Activated CD8-positive, alpha-beta memory T cell treated with anti-CD3 and anti-CD28 coated beads for 36 hours (primary cell): ENCODE measurements around the gene CPTP. TPM values are rescaled to one million over a fixed set of nuclear protein-coding genes. Genes with fewer than 3 reads are reported as not detected.

ENCODE experiments used
- CTCF ChIA-PET: fragments of 350-600 bp; sonication (Branson Sonifier 250); formaldehyde crosslinking; loops from one replicate; lab custom pipeline; 2021; ENCODE audit warnings: antibody characterized with exemption; lab: Charles Lee
- POLR2A ChIA-PET: fragments of 350-600 bp; sonication (Branson Sonifier 250); formaldehyde crosslinking; loops from one replicate; lab custom pipeline; 2021; ENCODE audit warnings: antibody characterized with exemption; lab: Charles Lee
- total RNA-seq, 2 experiments: library from RNA; stranded (reverse); gene quantifications; one replicate each; pipeline ENCODE4 v1.2.3, GENCODE V29; 2021

CPTP gene
- total RNA-seq, 2 experiments from 2014 or later = 15.6 to 16.0 TPM

- ChIA-PET POLR2A (interaction anchor here (0.6 kb wide), 1 partner anchor 140 kb away, joined by 3 read pairs; no protein-coding TSS in a partner anchor), CTCF (interaction anchor here (1.1 to 1.8 kb wide), 3 partner anchors 19 to 351 kb away, joined by 4 to 5 read pairs (median 5); partner anchors contain the start of gene AURKAIP1)
Observed at GRCh38 chr1:1352786-1353388, 28.3 kb downstream of the CPTP start.

GRCh38 chr1:1353389-1354151 lies 29.0 kb downstream of the CPTP start:
- ChIA-PET CTCF (interaction anchor here (1.1 kb wide), 1 partner anchor 18 kb away, joined by 4 read pairs; no protein-coding TSS in a partner anchor), POLR2A (interaction anchor here (0.5 to 0.9 kb wide), 4 partner anchors 18 to 139 kb away, joined by 3 read pairs; no protein-coding TSS in a partner anchor)

DNA sequence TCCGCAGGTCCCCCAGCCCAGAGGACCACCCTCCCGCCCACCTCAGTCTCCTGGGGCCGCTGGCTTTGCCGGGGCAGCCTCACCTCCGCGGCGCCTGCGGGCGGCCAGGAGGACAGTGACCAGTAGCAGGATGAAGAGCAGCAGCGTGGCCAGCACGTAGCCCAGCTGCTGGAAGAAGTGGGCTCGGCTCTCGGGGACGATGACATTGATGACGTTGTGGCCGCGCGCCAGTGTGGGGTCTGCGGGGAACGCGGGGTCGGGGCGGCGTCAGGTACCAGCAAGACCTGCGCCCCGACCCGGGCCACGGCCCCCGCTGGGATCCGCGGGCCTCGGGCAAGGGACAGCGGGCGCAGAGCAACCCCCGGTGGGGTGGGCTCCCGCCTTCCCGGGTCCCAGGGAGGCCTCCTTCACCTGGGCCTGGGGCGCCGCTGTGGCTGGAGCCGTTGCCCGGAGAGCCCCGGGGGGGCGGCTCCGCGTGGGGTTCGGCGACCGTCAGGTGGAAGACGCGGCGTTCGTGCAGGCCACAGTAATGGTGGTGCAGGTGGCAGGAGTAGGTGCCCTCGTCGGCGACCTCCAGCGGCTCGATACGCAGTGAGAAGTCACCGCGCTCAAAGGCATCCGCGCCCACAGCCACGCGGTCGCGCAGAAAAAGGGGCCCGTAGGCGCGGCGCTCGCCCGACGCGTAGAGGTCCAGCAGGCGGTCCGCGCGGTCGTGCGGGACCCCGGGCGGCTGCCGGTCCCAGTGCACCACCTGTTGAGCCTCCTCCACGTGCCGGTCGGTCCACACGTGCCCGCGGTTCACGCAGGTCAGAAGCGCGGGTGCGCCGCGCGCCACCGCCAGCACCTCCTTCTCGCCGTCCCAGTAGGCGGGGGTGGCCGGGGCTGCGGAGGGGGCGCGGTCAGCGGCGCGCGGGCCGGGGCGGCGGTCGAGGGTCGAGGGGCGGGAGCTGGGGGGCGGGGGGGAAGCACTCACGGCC lies 30.0 kb downstream of the CPTP start:
- CTCF ChIA-PET = interaction anchor here (0.6 to 1.2 kb wide), 3 partner anchors 16 to 168 kb away, joined by 3 read pairs; no protein-coding TSS in a partner anchor
- POLR2A ChIA-PET = interaction anchor here (0.5 to 0.9 kb wide), 3 partner anchors 17 to 76 kb away, joined by 3 read pairs; no protein-coding TSS in a partner anchor

DNA sequence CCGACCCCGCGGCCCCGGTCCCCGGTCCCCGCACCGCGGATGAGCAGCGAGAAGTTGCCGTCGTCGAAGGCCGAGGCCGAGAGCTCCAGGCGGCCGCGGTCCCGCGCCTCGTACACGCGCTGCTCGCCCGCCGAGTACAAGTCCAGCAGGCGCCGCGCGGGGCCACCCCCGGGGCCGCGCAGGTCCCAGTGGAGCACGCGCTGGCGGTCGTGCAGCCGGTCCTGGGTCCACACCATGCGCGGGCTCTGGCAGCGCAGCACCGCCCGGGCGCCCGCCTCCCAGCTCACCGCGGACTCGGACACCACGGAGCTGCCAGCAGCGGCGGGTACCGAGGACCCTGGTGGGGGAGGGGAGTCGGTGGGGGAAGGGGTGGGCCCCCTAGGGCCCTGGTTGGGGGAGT lies 30.8 kb downstream of the CPTP start:
- POLR2A ChIA-PET = no interaction called here
- CTCF ChIA-PET = interaction anchor here (1.0 to 1.2 kb wide), 2 partner anchors 15 to 17 kb away, joined by 3 read pairs; no protein-coding TSS in a partner anchor

DNA sequence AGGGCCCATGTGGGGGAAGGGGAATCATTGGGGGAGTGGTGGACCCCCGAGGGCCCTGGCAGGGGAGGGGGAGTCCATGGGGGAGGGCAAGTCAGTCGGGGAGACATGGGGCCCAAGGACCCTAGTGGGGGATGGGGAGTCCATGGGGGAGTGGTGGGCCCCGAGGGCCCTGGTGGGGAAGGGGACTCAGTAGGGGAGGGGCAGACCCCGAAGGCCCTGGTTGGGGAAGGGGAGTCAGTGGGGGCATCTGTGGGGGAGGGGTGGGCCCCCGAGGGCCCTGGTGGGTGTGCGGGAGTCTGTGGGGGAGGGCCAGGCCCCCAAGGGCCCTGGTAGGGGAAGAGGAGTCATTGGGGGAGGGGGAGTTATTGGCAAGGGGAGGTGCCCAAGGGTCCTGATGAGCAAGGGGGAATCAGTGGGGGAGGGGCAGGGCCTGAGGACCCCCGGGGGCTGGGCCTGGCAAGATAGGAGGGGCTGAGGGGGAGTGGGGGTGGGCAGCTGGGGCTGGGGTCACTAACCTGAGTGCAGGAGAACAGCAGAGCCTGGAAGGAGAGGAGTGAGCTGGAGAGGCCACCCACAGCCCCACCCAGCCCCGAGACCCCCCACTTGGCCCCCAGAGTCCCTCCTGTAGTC lies 31.7 kb downstream of the CPTP start:
- POLR2A ChIA-PET = no interaction called here
- CTCF ChIA-PET = no interaction called here

GRCh38 chr1:1356796-1357401 lies 32.3 kb downstream of the CPTP start:
- POLR2A ChIA-PET = no interaction called here

DNA sequence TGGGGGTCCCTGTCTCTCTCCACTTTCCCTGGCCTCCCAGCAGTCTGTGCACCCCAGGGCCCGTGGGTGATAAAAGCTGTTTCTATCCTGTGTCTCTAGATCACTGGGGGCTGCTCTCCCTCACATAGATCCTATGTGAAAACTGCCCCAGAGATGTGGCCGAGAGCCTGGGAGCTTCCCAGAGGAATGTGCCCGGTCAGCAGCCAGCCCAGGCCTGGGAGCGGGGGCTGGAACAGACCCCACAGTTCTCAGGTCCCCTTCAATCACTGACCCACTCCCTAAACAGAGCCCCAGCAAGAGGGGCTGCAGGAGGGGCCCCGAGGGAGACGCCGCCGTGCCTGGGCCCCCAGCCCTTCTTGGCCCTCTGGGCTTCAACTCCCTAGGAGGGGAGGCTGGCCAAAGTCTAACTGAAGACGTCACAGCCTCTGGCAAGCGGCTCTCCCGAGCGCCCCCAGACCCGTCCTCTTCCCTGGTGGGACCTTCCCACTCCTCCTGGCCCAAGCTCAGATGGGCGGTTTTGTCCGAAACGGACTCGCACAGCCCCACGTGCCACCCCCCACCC lies 33.4 kb downstream of the CPTP start:
- ChIA-PET POLR2A (no interaction called here), CTCF (interaction anchor here (2.1 kb wide), 1 partner anchor 15 kb away, joined by 12 read pairs; the partner anchor contains the start of gene AURKAIP1)

More at GRCh38 chr1:1356796-1357401, 32.3 kb downstream of the CPTP start:
- CTCF ChIA-PET = no interaction called here

GRCh38 chr1:1358433-1359271 lies 34.0 kb downstream of the CPTP start, which contains the start of gene MXRA8:
Gene MXRA8, minus strand, starts transcription at chr1:1358555. Its CDS starts 51 bp downstream, at chr1:1358504.
- ChIA-PET CTCF (interaction anchor here (1.1 to 2.1 kb wide), 2 partner anchors 10 to 15 kb away, joined by 3 to 12 read pairs; partner anchors contain the start of gene AURKAIP1), POLR2A (no interaction called here)

- CTCF ChIA-PET = interaction anchor here (1.1 to 2.1 kb wide), 2 partner anchors 11 to 14 kb away, joined by 3 to 12 read pairs; partner anchors contain the start of gene AURKAIP1
- POLR2A ChIA-PET = no interaction called here
Observed at GRCh38 chr1:1359308-1359663, 34.7 kb downstream of the CPTP start.

GRCh38 chr1:1359664-1360468 lies 35.3 kb downstream of the CPTP start:
- ChIA-PET CTCF (interaction anchor here (0.6 to 2.1 kb wide), 3 partner anchors 11 to 168 kb away, joined by 3 to 12 read pairs (median 3); partner anchors contain the start of gene AURKAIP1), POLR2A (no interaction called here)

- ChIA-PET POLR2A (no interaction called here), CTCF (interaction anchor here (0.6 kb wide), 1 partner anchor 167 kb away, joined by 3 read pairs; no protein-coding TSS in a partner anchor)
Observed at GRCh38 chr1:1360506-1361169, 36.0 kb downstream of the CPTP start.

DNA sequence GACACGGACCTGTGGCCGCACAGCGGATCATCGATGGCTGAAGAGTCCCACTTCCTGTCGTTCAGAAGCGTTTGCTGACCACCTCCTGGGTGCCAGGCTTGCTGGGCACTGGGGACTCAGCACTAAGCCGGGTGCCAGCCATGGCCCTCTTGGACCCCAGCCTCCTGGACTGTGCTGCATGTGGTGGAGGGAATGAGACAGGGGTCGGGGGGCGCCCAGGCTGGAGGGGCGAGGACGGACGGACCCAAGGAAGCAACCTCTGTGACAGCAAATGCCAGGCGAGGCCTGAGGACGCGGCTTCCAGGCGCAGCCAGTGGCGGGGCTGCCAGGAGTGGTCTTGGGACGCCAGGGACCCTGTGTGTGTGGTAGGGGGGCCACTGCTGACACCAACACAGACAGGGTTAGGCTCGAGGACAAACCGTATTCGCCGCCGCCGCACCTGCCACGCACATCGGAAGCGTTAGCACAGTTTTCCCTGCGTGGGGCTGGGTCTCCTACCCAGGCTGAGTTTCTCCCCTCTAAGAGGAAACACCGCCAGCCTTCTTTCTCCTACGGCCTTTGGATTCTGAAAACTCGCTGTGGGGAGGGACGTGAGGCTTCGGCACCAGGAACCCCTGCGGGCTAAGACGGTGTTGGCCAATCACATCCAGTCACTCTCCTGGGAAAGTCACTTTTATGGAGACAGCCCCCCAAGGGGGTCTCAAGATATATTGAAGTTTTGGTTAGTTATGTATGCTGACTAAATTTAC lies 36.8 kb downstream of the CPTP start:
- CTCF ChIA-PET = no interaction called here
- POLR2A ChIA-PET = no interaction called here

DNA sequence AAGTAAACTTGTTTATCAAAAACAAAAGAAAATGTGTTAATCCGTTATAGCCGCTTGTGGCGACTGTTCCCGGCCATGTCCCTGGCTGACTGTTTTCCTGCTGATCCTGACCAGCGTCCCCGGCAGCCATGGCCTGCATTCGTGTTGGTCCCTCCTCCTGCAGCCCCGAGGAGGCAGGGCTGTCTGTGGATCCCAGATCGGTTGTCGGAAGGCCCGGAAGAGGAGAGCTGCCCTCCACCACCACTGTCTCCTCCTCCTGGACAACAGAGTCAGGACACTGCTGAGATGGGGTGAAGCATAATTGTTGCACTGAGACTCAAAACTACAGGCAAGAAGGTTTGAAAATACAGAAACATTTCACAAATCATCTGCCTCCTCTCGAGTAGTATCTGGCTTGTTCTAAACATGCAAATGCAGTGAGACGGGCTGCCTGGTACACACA lies 37.4 kb downstream of the CPTP start:
- ChIA-PET POLR2A (no interaction called here), CTCF (no interaction called here)

DNA sequence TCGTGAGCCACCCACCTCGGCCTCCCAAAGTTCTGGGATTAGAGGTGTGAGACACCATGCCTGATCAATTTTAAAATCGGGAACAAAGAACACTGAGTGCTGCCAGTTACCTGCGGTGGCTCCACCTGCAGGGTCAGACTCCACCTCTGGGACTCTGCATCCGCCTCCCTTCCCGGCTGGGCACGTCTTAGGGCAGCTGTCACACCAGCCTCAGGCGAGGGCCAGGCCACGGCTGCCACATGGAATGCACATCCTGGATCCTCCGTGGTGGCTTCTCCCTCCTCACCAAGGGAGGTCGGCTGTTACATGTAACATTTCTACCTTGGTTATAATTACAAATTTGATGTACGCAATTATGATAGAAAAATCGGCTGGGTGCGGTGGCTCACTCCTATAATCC lies 39.7 kb downstream of the CPTP start:
- CTCF ChIA-PET = interaction anchor here (1.7 kb wide), 1 partner anchor 8 kb away, joined by 4 read pairs; no protein-coding TSS in a partner anchor
- POLR2A ChIA-PET = no interaction called here
